HG03135 (cell line): Measurements from ENCODE around the gene ENO1.

Experiments
- ATAC-seq: cut with Tn5 transposase; IDR thresholded peaks from one replicate; pipeline ENCODE4 v1.9.1; 2021; ENCODE audit warnings: mild to moderate bottlenecking, moderate library complexity; ENCODE audit not compliant: unreplicated experiment

ENO1 gene

DNA sequence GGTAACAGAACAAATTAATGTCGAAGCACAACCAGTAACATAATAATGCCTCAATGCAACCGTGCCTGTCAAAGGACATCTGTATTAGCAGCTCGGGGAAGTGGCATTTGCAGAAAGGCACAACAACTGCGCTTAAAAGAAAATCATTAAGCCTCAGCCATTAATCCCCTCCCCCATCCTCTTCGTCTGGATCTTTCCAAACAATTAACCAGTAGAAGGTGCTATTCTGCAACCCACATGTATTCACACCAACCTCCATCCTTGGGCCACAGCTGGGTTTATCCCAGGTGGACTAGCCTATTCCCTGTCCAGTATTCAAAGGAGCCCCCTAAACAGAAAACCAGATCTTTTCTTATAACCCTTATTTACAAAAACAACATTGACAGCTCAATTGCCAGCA lies 63.6 kb downstream of the ENO1 start:
- no peak for ATAC-seq

- ATAC-seq = no peak
Measured at GRCh38 chr1:8813991-8814390, 64.5 kb downstream of the ENO1 start.

GRCh38 chr1:8813016-8813763 lies 65.3 kb downstream of the ENO1 start:
- no peak for ATAC-seq

GRCh38 chr1:8812081-8812480 lies 66.4 kb downstream of the ENO1 start:
- no peak for ATAC-seq
